ENCODE data around the gene PET117.
"Not testable (repeated sequence)": the region's sequence is repeated elsewhere in the genome, so short reads cannot be mapped to it uniquely, and the experiment has no call there.

The PET117 gene

GRCh38 chr20:18176318-18176785 is 38.7 kb downstream of the PET117 start:
- TF ChIP-seq CTCF (IDR thresholded peaks at IDR 0.05; ENCODE audit: low read depth, low read length, missing control alignments): no peak
- DNase-seq (ENCODE audit: low read depth): no peak
- no peak overlapping the region for H3K4me3 ChIP-seq (ENCODE audit: low read depth, low read length)

GRCh38 chr20:18180366-18180765 is 42.7 kb downstream of the PET117 start:
- not testable (repeated sequence) for H3K4me3 ChIP-seq (ENCODE audit: low read depth, low read length); DNase-seq (ENCODE audit: low read depth)

- H3K4me3 ChIP-seq (ENCODE audit: low read depth, low read length): no peak overlapping the region
- no peak for DNase-seq (ENCODE audit: low read depth)
- TF ChIP-seq CTCF (IDR thresholded peaks at IDR 0.05; ENCODE audit: low read depth, low read length, missing control alignments): no peak
Measured at GRCh38 chr20:18180815-18181214, 43.2 kb downstream of the PET117 start.

- no peak for TF ChIP-seq CTCF (IDR thresholded peaks at IDR 0.05; ENCODE audit: low read depth, low read length, missing control alignments)
- no peak overlapping the region for H3K4me3 ChIP-seq (ENCODE audit: low read depth, low read length)
- DNase-seq (ENCODE audit: low read depth): no peak
Measured at GRCh38 chr20:18187020-18187419, 49.4 kb downstream of the PET117 start.

- no peak for DNase-seq (ENCODE audit: low read depth)
- no peak for TF ChIP-seq CTCF (IDR thresholded peaks at IDR 0.05; ENCODE audit: low read depth, low read length, missing control alignments)
- no peak overlapping the region for H3K4me3 ChIP-seq (ENCODE audit: low read depth, low read length)
Measured at GRCh38 chr20:18188434-18188833, 50.8 kb downstream of the PET117 start.

GRCh38 chr20:18190338-18191233 is 52.9 kb downstream of the PET117 start:
- H3K4me3 ChIP-seq (ENCODE audit: low read depth, low read length): no peak overlapping the region
- no peak for TF ChIP-seq CTCF (IDR thresholded peaks at IDR 0.05; ENCODE audit: low read depth, low read length, missing control alignments)
- DNase-seq (ENCODE audit: low read depth): no peak

- TF ChIP-seq CTCF (IDR thresholded peaks at IDR 0.05; ENCODE audit: low read depth, low read length, missing control alignments): no peak
- H3K4me3 ChIP-seq (ENCODE audit: low read depth, low read length): no peak overlapping the region
- DNase-seq (ENCODE audit: low read depth): no peak
Measured at GRCh38 chr20:18191306-18191705, 53.6 kb downstream of the PET117 start.

All from GM12864 (cell line).